HepG2 (cell line): ENCODE results near the gene ANKS4B.

Source experiments
- YY1 ChIP-seq: IDR thresholded peaks from 2 replicates; pipeline ENCODE4 v1.6.1; 2011; ENCODE audit warnings: low read length, low read depth, moderate library complexity, mild to moderate bottlenecking; ENCODE audit not compliant: insufficient read depth, insufficient replicate concordance
- TF ChIP-seq, protein P1 (sequence below): sonication (generic); formaldehyde crosslinking; IDR thresholded peaks from 2 replicates; pipeline ENCODE4 v1.5.0; 2020; ENCODE audit warnings: mild to moderate bottlenecking, missing genetic modification reagents, moderate library complexity

DNA sequence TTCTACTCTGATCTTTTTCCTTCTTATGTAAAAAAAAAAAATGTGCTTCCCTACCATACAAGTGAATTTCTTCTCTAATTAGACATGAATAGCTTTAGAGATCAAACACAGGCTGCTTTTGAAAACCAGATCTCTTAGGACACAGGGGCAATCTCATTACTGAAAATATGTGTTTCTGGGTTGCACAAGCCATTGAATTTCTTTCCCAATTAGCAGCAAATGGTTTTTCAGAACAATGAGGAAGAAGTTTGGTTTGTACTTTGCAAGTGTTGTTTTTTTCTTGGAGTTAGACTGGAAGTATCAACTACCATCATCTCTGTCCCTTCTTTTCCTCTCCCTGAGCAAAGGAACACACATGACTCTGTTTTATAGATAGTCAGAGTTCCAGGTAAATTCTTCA, 5.6 kb upstream of the ANKS4B start:
- no peak for TF ChIP-seq YY1
- TF ChIP-seq, protein P1, sequence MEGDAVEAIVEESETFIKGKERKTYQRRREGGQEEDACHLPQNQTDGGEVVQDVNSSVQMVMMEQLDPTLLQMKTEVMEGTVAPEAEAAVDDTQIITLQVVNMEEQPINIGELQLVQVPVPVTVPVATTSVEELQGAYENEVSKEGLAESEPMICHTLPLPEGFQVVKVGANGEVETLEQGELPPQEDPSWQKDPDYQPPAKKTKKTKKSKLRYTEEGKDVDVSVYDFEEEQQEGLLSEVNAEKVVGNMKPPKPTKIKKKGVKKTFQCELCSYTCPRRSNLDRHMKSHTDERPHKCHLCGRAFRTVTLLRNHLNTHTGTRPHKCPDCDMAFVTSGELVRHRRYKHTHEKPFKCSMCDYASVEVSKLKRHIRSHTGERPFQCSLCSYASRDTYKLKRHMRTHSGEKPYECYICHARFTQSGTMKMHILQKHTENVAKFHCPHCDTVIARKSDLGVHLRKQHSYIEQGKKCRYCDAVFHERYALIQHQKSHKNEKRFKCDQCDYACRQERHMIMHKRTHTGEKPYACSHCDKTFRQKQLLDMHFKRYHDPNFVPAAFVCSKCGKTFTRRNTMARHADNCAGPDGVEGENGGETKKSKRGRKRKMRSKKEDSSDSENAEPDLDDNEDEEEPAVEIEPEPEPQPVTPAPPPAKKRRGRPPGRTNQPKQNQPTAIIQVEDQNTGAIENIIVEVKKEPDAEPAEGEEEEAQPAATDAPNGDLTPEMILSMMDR (CRISPR knock-in tag) = no peak
